GM18511 (cell line): ENCODE measurements around the gene ZBTB18.

Experiments
- ATAC-seq: cut with Tn5 transposase; IDR thresholded peaks from one replicate; pipeline ENCODE4 v1.9.1; 2021; ENCODE audit warnings: mild to moderate bottlenecking, moderate library complexity; ENCODE audit not compliant: unreplicated experiment

The ZBTB18 gene

GRCh38 chr1:244060686-244061085 lies 9.6 kb downstream of the ZBTB18 start:
- ATAC-seq = peak; percentile 77

- no peak for ATAC-seq
Observed at GRCh38 chr1:244062156-244062725, 11.2 kb downstream of the ZBTB18 start.

GRCh38 chr1:244063498-244063897 lies 12.4 kb downstream of the ZBTB18 start:
- ATAC-seq = no peak

- no peak for ATAC-seq
Observed at GRCh38 chr1:244064621-244065020, 13.5 kb downstream of the ZBTB18 start.

DNA sequence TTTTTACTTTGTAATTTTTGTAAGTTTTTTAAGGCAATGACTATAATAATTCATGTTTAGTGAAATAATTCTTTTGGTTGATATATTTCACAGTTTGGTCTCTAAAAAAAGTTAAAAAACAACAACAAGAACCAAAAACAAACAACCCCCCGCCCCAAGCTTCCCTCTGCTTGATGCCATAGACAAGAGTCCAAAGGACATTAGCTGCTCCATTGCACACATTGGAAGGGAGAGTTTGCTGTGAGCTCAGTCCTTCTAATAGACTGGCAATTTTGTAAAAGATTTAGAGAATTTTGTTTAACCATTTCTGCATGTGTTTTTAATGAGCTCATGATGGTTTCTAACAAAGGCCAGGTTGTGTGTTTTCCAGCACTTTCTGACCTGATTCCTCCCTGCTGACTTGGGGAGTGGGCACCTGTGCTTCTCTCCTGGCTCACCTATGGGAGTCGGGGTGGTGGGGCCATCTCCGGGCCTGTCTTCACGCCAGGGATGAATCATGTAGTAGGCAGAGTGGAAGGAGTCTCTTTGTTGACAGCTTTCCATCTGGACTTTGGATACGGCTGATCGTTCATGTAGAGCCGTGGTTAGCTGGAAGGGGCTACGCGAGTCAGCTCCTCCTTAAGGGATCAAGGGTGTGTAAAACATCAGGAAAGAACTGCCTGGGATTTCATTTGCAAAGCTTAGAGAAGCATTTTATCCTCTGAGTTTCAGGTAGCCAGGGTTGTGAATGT lies 14.1 kb downstream of the ZBTB18 start:
- ATAC-seq = no peak

DNA sequence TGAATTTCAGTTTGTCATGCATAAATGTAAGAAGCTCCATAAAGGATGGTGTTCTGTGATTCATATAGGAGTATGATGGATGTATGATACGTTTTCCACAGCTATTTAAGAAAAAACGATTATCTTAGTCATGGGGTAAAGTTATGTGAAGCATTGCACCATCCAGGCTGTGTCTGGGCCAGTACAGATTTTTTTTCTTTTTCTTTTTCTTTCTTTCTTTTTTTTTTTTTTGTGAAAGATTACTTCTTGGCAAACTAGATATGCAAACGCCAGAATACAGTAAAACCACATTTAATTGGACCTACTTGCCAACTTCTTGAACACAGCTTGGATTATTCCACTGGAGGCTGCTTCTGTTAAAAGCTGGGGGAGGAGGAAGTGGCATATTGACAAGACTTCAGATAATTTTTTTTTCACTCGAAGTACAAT lies 14.9 kb downstream of the ZBTB18 start:
- ATAC-seq = no peak

DNA sequence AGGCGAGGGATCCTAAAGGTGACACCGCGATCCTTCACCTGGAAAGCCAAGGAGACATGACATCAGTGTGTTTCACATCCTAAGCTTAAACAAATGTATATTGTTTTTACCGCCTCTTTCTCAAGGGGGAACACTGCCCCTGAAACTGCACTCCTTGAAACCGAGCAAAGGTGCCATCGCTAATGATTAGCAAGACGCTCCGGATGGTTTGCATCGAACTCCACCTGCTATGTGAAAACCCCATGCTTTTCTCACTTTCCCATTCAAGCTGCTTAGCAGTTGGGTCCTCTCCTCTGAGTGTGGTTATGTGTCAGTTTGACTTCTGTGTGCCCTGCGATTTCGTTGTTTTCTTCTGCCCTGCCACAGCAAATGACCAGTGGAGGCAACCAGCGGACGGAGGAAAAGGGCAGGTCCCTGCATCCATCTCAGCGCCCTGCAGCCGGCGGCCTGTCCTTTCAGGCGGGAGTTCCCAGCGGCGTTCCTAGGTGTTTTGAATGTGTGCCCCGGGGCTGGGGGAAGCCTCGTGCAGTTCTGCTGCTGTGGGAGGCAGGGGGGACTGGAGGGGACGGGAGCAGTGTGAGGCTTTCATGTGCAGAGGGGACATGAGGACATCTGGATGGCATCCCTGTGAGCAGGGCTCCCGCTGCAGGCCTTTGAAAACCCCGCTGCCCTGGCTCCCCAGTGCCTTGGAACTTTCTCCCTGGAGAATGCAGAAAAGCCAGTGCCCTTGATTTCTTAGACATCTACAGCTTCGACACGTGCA lies 16.1 kb downstream of the ZBTB18 start:
- ATAC-seq = peak; percentile 83

DNA sequence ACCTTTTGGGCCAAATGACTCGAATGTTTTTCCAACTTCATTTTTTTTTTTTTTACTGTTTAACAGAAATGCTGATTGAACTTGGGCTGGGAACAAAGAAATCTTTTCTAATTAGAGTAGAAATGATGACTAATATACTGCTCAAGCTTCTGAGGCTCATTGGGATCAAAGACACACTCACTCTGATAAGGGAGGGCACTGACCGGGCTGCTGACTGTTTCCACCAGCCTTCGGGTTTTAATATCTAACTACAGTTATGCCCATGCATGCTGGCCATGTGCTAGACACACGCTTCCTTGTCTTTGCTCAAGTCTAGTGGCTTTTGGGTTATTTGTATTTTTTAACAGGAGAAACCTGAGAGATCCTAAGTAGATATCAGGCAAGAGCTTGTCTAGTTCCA lies 16.8 kb downstream of the ZBTB18 start:
- ATAC-seq = peak; percentile 15

- no peak for ATAC-seq
Observed at GRCh38 chr1:244068567-244068966, 17.5 kb downstream of the ZBTB18 start.

DNA sequence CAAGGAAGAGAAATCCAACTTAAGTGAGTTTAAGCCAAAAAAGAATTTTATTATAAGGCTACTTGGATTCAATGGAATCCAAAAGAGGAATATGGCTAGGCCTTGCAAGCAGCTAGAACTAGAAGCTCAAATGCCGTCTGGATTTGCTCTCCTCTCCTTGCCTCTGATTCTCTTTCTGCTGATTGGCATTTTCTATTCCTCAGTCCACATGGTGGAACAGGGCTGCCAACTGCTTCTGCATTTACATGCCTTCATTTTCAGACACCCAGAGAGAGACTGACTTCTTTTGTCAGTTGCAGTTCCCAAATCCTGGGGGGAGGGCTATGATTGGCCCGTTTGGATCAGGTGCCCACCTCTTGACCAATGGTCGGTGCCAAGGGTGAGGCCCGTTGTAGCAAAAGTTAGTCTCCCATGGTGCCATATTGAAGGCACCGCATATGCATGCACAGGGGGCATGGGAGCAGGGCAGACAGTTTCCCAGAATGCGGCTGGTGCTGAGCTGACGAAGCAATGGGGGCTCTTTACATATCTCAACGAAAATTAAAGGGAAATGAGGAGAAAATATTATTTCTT lies 18.3 kb downstream of the ZBTB18 start:
- ATAC-seq = no peak

DNA sequence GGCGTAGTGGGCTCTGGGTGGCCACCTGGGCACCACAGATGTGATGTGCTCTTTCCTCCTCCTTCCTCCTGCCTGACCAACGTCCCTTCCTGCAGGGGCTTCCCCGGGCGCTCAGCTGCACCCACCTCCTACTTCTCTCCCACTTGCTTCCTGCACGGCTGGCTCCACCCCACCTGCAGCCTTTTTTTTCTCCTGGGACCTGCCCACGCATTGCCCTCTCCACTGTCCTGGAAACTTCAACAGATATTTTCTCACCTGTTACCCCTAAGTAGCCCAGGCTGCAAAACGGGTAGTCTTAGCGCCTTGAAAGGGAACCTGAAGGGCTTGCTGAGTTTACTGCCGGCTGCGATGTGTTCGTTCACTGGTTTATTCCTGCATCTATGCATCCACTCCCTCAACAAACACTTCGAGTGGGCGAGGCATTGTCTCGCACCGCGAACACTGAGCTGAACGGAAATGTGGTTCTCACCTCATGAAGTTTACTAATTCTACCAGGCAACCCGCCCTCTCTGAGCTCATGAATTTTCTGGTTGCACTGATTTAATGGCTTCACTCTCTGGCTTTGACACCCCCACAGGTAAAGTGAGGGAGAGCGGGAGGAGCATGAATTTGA lies 23.6 kb downstream of the ZBTB18 start:
- ATAC-seq = peak; percentile 68

DNA sequence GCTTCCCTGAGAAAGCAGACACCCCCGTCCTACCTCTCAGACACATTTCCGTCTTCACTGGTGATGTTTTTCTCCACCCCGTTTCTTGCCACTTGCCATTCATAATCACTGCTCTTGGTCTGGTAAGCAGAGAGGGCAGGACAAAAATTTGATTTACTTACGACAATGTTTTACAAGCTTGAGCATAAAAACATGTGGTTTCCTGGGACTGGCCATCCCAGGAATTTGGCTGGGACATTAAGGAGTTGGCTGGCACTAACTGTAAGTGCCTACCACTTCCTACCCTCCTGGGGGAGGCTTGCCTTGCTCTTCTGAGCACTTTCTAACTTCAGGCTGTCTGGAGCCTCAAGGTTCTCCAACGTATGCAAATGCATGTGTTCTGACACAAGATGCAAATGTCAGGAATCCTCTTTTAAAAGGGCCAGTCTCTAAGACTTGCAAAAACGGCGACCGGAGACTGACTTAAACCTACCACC lies 24.2 kb downstream of the ZBTB18 start:
- peak; percentile 34 for ATAC-seq

DNA sequence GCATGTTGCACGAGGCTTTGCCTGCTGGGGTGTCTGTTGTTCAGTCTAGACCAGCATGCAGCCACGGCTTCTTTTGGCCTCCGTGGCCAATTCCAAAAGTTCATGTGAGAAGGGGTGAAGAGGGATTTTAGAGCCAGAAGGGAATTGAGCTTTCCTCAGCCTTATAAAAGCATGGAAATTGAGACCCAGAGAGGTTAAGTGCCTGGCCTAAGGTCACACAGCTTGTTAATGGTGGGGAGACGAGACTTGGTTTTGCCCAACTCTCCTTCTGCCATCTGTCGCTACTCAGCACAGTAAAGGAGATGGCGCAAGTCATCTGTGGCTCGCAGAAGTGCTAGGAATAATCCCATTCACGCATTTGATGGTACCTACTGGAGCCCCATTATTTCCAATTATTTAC lies 25.7 kb downstream of the ZBTB18 start:
- ATAC-seq = no peak

- peak; percentile 60 for ATAC-seq
Observed at GRCh38 chr1:244077473-244078220, 26.6 kb downstream of the ZBTB18 start.

DNA sequence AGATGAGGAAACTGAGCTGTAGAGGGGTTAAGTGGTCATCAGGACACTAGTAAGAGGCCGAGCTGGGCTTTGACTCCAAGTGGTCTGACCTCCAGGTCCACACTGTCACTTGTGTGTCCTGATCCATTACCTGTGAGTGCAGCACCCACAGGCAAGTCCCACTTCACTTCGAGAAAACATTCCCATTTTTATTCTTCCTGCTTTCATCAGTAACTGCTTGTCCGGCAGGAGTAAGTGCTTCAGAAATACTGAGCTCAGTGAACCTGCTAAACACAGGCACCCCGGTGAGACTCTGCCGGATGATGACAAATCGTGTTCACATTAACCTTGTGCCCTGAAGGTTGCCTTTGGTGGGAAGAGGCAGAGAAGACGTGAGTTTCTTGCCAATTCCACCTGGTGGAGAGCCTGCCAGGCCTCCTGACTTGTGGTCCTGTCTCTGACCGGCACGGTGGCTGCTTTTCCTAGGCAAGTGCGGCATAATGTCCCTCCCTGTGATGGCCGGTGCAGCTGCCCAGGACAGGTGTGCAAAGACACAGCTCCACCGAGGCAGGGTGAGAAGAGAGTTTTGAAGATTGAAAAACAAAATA lies 29.4 kb downstream of the ZBTB18 start:
- no peak for ATAC-seq

GRCh38 chr1:244082969-244083368 lies 31.9 kb downstream of the ZBTB18 start:
- ATAC-seq = no peak

- no peak for ATAC-seq
Observed at GRCh38 chr1:244083383-244083943, 32.4 kb downstream of the ZBTB18 start.

- no peak for ATAC-seq
Observed at GRCh38 chr1:244084763-244085162, 33.7 kb downstream of the ZBTB18 start.

DNA sequence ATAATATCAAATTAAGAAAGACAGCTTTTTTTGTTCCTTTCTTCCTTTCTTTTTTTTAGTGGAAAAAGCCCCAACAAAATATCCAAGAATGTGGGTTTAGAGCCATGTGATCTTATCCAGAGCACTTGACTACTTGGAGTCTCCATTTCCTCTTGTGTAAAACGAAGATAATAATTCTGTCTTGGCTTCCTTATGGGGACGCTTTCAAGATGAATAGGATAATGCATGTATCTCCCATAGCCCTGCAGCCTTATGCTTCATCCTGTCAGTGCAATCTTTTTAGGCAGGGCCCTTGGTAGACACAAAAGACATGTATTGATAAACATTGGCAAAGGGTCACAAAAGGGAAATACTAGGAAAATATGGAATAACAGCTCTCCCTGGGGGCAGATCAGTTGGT lies 34.8 kb downstream of the ZBTB18 start:
- no peak for ATAC-seq
